CD4-positive, alpha-beta T cell treated with Interleukin-6 at 100 ng/mL for 8 hours (primary cell): ENCODE measurements around the gene AGPAT3.
A peak's percentile ranks its signal among the peaks of the same experiment; 100 is the strongest.

Experiments
- DNase-seq: peaks from one replicate; pipeline ENCODE4 v3.0.0-alpha.2; 2020; ENCODE audit warnings: mixed read lengths, low spot score

AGPAT3 gene

GRCh38 chr21:43994646-43995045, 129.6 kb downstream of the AGPAT3 start:
- DNase-seq, result no peak

DNA sequence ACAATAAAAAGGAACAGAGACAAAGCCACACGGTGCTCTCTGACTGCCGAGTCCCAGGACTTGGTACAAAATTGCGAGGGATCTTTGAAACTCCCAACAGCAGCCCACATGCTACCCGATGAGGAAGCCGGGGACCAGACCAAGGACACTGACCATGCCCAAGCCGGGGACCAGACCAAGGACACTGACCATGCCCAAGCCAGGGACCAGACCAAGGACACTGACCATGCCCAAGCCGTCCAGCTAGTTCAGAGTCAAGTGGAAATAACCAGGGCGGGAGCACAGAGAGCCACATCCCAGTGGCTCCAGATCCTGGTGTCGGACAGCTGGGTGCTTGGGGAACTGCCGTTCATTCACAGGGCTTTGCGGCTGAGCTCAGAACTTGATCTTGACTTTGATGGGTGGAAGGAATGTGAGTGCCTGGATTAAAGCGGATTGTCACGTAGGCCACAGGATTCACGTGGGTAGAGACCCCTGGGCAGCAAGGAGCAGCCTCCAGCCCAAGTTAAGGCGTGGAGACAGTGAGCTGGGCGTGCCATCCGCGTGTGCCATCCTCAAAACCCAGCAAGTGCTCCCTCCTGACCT, 130.6 kb downstream of the AGPAT3 start:
- no peak for DNase-seq

- no peak for DNase-seq
Measured at GRCh38 chr21:43997766-43998742, 133.0 kb downstream of the AGPAT3 start.

DNA sequence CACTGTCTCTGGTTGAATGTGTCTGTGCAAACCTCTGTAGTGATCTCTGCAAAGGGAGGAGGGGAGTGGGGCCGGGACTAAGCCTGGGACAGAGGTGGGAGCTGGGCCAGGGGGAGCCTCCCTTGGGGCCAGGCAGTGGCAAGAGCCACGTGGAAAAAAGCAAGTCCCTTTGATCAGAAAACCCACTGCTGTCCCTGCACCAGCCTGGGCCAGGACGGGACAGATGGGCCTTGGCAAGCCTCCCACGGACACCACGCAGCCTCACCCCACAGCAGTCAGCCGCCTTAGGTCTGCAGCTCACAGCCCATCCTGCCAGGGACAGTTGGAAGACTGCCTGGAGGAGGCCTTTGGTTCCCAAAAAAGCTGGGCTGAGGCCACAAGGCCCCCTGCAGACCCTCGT, 135.3 kb downstream of the AGPAT3 start:
- no peak for DNase-seq

GRCh38 chr21:44002511-44002910, 137.5 kb downstream of the AGPAT3 start:
- no peak for DNase-seq

DNA sequence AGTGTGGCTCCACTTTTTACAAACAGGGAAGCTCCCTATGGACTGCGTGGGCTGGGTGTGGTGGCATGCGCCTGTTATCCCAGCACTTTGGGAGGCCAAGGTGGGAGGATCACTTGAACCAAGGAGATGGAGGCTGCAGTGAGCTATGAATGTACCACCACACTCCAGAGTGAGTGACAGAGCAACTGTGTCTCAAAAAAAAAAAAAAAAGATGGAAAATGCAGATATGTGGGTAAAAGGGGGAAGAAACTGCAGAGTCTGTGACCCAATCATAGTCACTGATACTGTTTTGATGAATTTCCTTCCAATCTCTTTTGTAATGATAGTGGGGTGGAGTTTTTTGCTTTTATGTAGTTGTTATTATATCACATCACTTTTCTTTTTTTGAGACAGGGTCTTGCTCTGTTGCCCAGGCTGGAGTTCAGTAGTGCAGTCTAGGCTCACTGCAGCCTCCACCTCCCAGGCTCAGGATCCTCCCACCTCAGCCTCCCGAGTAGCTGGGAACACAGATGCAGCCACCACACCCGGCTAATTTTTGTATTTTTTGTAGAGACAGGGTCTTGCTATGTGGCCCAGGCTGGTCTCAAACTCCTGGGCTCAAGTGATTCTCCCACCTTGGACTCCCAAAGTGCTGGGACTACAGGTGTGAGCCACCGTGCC, 138.4 kb downstream of the AGPAT3 start:
- DNase-seq, result no peak

- DNase-seq, result no peak
Measured at GRCh38 chr21:44005071-44005470, 140.0 kb downstream of the AGPAT3 start.

DNA sequence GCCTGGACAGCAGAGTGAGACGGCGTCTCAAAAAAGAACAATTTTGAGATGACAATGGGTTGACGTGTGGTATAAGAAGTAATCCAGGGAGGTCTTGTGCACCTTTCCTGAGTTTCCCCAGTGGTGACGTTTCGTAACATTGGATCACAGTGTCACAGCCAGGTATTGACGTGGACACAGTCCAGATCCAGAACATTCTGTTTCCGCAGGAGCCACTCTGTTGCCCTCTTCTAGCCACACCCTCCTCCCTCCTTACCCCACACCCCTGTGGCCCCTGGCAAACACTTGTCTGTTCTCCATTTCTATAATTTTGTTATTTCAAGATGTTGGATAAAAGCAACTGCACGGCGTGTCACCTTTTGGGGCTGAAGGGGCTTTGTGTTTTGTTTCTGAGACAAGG, 140.6 kb downstream of the AGPAT3 start:
- DNase-seq, result no peak

DNA sequence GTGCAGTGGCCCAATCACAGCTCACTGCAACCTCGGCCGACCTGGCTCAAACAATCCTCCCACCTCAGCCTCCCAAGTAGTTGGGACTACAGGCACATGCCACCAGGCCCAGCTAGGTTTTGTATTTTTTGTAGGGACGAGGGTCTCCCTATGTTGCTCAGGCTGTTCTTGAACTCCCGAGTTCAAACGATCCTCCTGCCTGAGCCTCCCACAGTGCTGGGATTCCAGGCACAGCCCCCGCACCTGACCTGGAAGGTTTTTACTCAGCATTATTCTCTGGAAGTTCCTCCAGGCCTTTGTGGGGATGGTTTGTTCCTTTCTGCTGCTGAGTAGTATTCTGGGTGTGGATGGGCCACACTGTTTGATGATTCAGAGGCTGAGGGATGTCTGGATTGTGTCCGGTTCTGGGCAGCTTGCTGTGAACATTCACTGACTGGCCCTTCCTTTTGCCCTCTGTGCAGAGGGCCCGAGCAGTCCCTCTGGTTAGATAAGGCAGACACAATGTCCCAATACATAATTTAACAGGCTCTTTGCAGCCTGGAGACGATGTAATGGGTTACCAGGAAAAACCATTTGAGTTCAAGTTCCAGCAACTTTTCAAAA, 141.1 kb downstream of the AGPAT3 start:
- no peak for DNase-seq

DNA sequence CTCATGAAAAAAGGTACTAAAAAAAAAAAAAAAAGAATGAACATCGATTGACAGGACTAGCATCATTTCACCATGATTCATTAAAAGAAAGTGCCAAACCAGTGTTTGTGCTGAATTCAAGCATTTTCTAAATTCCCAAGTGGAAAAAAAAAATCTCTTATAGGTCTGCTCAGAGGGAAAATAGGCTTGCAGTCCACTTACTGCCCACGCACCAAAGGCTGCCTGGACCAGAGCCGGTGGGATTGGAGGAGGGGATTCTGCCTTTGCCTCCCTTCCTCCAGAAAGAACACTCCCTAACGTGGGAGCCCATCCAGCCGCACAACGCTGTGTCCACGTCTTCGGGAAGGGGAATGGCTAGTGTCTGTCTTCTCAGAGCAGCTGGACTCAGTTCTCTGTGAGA, 141.6 kb downstream of the AGPAT3 start:
- no peak for DNase-seq

DNA sequence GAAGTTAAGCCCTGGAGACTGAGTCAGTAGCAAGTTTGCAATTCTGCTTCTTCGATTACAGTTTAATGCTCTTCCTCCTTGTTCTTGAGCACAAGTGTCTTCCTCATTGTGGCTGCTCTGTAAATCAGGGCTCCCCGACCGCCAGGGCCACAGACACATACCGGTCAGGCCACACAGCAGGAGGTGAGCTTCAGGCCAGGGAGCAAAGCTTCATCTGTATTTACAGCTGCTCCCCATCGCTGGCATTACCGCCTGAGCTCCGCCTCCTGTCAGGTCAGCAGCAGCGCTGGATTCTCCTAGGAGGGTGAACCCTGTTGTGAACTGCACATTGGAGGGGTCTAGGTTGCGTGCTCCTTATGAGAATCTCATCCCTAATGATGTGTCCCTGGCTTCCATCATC, 145.4 kb downstream of the AGPAT3 start:
- no peak for DNase-seq

GRCh38 chr21:44011123-44011522, 146.1 kb downstream of the AGPAT3 start:
- no peak for DNase-seq

- DNase-seq, result peak; percentile 72
Measured at GRCh38 chr21:44011579-44012473, 146.8 kb downstream of the AGPAT3 start, which contains the start of gene TRAPPC10. TRAPPC10 (plus strand) TSS chr21:44012309; CDS start chr21:44012494, 185 bp downstream.

DNA sequence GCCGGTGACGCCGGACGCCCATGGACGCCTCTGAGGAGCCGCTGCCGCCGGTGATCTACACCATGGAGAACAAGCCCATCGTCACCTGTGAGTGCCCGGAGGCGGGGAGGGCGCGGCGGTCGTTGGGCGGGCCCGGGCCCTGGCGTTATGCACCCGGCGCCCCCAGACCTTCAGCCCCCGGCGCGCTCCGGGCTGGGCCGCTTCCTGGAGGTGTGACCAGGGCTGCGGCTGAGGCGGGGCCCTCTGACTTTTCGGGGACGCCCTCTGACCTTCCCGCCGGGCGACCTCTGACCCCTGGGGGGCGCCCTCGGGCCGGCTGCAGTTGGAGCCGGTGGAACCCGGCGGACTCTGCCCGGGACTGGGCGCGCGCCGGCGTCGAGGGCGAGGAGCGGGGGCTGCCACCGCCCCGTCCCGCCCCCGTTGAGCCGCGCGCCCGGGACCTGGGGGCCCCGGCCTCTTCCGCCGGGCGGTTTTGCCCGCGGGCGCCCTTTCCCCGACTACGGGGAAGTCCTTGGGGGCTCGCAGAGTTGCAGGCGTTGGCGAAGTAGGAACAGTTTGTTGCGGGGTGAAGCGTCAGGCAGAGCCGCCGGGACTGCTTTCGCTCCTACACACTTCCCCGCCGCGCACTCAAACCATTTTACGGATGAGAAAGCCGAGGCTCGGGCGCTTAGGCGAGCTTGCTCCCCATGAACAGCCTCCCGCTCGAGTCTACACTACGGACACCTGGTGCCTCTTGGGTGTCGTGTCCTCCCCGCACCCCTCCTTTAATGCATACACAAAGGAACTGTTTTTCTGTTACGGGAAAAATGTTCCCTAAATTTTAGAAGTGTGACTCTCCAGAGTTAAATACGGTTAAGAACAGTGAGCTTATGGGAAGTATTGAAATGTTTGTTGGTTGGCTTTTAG, 147.7 kb downstream of the AGPAT3 start:
- DNase-seq, result peak; percentile 78

GRCh38 chr21:44013380-44014088, 148.5 kb downstream of the AGPAT3 start:
- peak; percentile 28 for DNase-seq

GRCh38 chr21:44017601-44018000, 152.6 kb downstream of the AGPAT3 start:
- DNase-seq, result no peak

DNA sequence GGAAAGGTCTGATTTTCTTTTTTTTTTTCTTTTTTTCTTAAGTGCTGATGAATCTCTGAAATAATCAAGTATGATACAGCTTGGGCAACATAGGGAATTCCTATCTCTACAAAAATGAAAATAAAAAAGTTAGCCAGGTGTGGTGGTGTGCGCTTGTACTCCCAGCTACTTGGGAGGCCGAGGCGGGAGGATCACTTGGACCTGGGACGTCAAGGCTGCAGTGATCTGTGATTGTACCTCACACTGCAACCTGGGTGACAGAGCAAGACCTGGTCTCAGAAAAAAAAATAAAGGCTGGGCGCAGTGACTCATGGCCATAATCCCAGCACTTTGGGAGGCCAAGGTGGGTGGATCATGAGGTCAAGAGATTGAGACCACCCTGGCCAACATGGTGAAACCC, 153.1 kb downstream of the AGPAT3 start:
- DNase-seq, result no peak

- DNase-seq, result no peak
Measured at GRCh38 chr21:44018813-44019567, 154.0 kb downstream of the AGPAT3 start.

DNA sequence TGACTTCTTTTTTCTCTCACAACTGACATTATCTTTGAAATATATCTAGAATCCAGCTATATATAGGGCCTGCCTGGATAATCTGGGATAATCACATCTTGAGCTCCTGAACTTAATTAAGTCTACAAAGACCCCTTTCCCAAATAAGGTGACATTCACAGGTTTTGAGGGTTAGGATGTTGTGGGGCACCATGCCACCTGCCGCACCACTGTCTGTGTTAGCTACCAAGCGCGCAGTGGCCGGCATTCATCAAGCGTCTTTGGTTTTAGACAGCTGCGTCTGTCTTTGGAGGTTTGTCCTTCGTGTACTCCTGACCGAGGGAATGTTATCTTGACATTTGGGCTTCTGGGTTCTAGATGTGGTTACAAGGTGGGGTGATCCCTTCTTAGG, 154.5 kb downstream of the AGPAT3 start:
- no peak for DNase-seq
